ENCODE measurements around the gene SRA1.

DNA sequence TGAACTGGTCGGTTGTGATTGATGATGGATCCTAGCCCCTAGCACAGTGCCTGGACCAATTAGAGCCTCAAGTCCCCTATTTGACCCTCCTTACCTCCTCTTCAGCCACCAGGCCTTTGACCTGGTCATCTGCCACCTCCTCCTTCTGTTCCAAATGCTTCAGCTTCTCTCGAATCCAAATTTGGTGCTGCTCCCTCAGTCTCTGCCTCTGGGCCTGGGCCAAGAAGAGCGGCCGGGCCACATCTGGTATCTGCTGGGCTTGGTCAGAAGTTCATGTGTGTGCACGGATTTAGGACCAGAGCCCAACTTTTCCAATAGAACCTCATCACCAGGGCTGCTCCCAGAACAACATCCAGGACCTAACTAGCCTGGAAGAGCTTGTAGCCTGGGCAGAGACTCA is 13.8 kb upstream of the SRA1 start:
- no peak for TF ChIP-seq POLR2A (IDR thresholded peaks at IDR 0.05)
- TF ChIP-seq, protein P1, sequence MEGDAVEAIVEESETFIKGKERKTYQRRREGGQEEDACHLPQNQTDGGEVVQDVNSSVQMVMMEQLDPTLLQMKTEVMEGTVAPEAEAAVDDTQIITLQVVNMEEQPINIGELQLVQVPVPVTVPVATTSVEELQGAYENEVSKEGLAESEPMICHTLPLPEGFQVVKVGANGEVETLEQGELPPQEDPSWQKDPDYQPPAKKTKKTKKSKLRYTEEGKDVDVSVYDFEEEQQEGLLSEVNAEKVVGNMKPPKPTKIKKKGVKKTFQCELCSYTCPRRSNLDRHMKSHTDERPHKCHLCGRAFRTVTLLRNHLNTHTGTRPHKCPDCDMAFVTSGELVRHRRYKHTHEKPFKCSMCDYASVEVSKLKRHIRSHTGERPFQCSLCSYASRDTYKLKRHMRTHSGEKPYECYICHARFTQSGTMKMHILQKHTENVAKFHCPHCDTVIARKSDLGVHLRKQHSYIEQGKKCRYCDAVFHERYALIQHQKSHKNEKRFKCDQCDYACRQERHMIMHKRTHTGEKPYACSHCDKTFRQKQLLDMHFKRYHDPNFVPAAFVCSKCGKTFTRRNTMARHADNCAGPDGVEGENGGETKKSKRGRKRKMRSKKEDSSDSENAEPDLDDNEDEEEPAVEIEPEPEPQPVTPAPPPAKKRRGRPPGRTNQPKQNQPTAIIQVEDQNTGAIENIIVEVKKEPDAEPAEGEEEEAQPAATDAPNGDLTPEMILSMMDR (IDR thresholded peaks at IDR 0.05) = no peak

Data from testis (tissue), 2 donors.